ENCODE measurements around the gene HIGD1C.
"Not testable (repeated sequence)": the region's sequence is repeated elsewhere in the genome, so short reads cannot be mapped to it uniquely, and the experiment has no call there.

The HIGD1C gene

GRCh38 chr12:51013441-51013840 lies 61.1 kb downstream of the HIGD1C start:
- Histone ChIP-seq H3K36me3 (ENCODE audit: insufficient read depth, low read length) (peaks cover under 1% of the 10 kb centered on the region; the same call in 1 of the 2 replicates), H3K9me3 (ENCODE audit: low read length) (no peaks in the 10 kb centered on the region), H3K4me2 (ENCODE audit: low read length) (no peak overlapping the region), H3F3A (ENCODE audit: insufficient read depth, low read length) (no peaks in the 10 kb centered on the region), H3K4me1 (ENCODE audit: insufficient read depth, low read length, severe bottlenecking) (peaks cover 12% of the 10 kb centered on the region), H3K27me3 (ENCODE audit: insufficient read depth, low read length) (no peaks in the 10 kb centered on the region), H4K20me1 (ENCODE audit: insufficient read depth, low read length) (no peaks in the 10 kb centered on the region), H3K27ac (ENCODE audit: low read depth, low read length, poor library complexity, severe bottlenecking) (no peak overlapping the region), H3K4me3 (ENCODE audit: low read depth, low read length, poor library complexity, severe bottlenecking) (no peak overlapping the region), H3K79me2 (ENCODE audit: insufficient read depth, low read length) (peaks cover 27% of the 10 kb centered on the region), H3K9me2 (ENCODE audit: low read depth, low read length) (no peaks in the 10 kb centered on the region), H3K9ac (ENCODE audit: low read length) (no peak overlapping the region), H2AFZ (ENCODE audit: low read length) (no peak overlapping the region)
- no peak for TF ChIP-seq EZH2 (IDR thresholded peaks at IDR 0.05; ENCODE audit: borderline replicate concordance, low read length)
- TF ChIP-seq CTCF (IDR thresholded peaks at IDR 0.05; ENCODE audit: low read length): no peak

- not testable (repeated sequence) for H3K4me3 ChIP-seq (ENCODE audit: low read depth, low read length, poor library complexity, severe bottlenecking); H3K9me3 ChIP-seq (ENCODE audit: low read length); H3K36me3 ChIP-seq (ENCODE audit: insufficient read depth, low read length); H2AFZ ChIP-seq (ENCODE audit: low read length); H3K9me2 ChIP-seq (ENCODE audit: low read depth, low read length); H3K27me3 ChIP-seq (ENCODE audit: insufficient read depth, low read length); H3F3A ChIP-seq (ENCODE audit: insufficient read depth, low read length); H3K4me1 ChIP-seq (ENCODE audit: insufficient read depth, low read length, severe bottlenecking); H3K4me2 ChIP-seq (ENCODE audit: low read length); H3K27ac ChIP-seq (ENCODE audit: low read depth, low read length, poor library complexity, severe bottlenecking); H3K9ac ChIP-seq (ENCODE audit: low read length); H4K20me1 ChIP-seq (ENCODE audit: insufficient read depth, low read length)
- H3K79me2 ChIP-seq (ENCODE audit: insufficient read depth, low read length): peaks cover 36% of the 10 kb centered on the region
These were observed 62.1 kb downstream of the HIGD1C start for GRCh38 chr12:51014467-51014866.

GRCh38 chr12:51017452-51017851 lies 65.1 kb downstream of the HIGD1C start:
- Histone ChIP-seq H3K4me3 (ENCODE audit: low read depth, low read length, poor library complexity, severe bottlenecking) (no peak overlapping the region), H2AFZ (ENCODE audit: low read length) (no peak overlapping the region), H3K79me2 (ENCODE audit: insufficient read depth, low read length) (peaks cover 60% of the 10 kb centered on the region), H4K20me1 (ENCODE audit: insufficient read depth, low read length) (no peaks in the 10 kb centered on the region), H3K9me2 (ENCODE audit: low read depth, low read length) (no peaks in the 10 kb centered on the region), H3K4me2 (ENCODE audit: low read length) (no peak overlapping the region), H3K9ac (ENCODE audit: low read length) (no peak overlapping the region), H3K9me3 (ENCODE audit: low read length) (no peaks in the 10 kb centered on the region), H3F3A (ENCODE audit: insufficient read depth, low read length) (no peaks in the 10 kb centered on the region), H3K27me3 (ENCODE audit: insufficient read depth, low read length) (no peaks in the 10 kb centered on the region), H3K27ac (ENCODE audit: low read depth, low read length, poor library complexity, severe bottlenecking) (no peak overlapping the region), H3K36me3 (ENCODE audit: insufficient read depth, low read length) (no peaks in the 10 kb centered on the region), H3K4me1 (ENCODE audit: insufficient read depth, low read length, severe bottlenecking) (peaks cover 36% of the 10 kb centered on the region)
- no peak for TF ChIP-seq CTCF (IDR thresholded peaks at IDR 0.05; ENCODE audit: low read length)
- TF ChIP-seq EZH2 (IDR thresholded peaks at IDR 0.05; ENCODE audit: borderline replicate concordance, low read length): no peak

GRCh38 chr12:51018956-51019355 lies 66.6 kb downstream of the HIGD1C start:
- no peaks in the 10 kb centered on the region for H3F3A ChIP-seq (ENCODE audit: insufficient read depth, low read length)
- peaks cover 38% of the 10 kb centered on the region for H3K4me1 ChIP-seq (ENCODE audit: insufficient read depth, low read length, severe bottlenecking)
- H3K9me3 ChIP-seq (ENCODE audit: low read length): no peaks in the 10 kb centered on the region
- TF ChIP-seq EZH2 (IDR thresholded peaks at IDR 0.05; ENCODE audit: borderline replicate concordance, low read length): no peak
- no peak for TF ChIP-seq CTCF (IDR thresholded peaks at IDR 0.05; ENCODE audit: low read length)
- H3K4me2 ChIP-seq (ENCODE audit: low read length): no peak overlapping the region
- peak overlapping the region; percentile 33 for H3K27ac ChIP-seq (ENCODE audit: low read depth, low read length, poor library complexity, severe bottlenecking)
- H3K79me2 ChIP-seq (ENCODE audit: insufficient read depth, low read length): peaks cover 75% of the 10 kb centered on the region
- H2AFZ ChIP-seq (ENCODE audit: low read length): no peak overlapping the region
- no peaks in the 10 kb centered on the region for H4K20me1 ChIP-seq (ENCODE audit: insufficient read depth, low read length)
- no peak overlapping the region for H3K4me3 ChIP-seq (ENCODE audit: low read depth, low read length, poor library complexity, severe bottlenecking)
- H3K36me3 ChIP-seq (ENCODE audit: insufficient read depth, low read length): 0 out of 2 replicates have a peak, but pooled peaks cover 1% of the 10 kb centered on the region
- H3K9ac ChIP-seq (ENCODE audit: low read length): no peak overlapping the region
- H3K27me3 ChIP-seq (ENCODE audit: insufficient read depth, low read length): no peaks in the 10 kb centered on the region
- H3K9me2 ChIP-seq (ENCODE audit: low read depth, low read length): no peaks in the 10 kb centered on the region
